ENCODE data around the gene PGPEP1.
"Not testable (repeated sequence)": the region's sequence is repeated elsewhere in the genome, so short reads cannot be mapped to it uniquely, and the experiment has no call there.

The PGPEP1 gene

GRCh38 chr19:18368504-18369222 is 28.3 kb downstream of the PGPEP1 start:
- DNase-seq, result no peak

GRCh38 chr19:18373407-18373891 is 33.1 kb downstream of the PGPEP1 start:
- DNase-seq, result no peak

- DNase-seq, result peak; percentile 77
Measured at GRCh38 chr19:18373892-18374629, 33.7 kb downstream of the PGPEP1 start.

DNA sequence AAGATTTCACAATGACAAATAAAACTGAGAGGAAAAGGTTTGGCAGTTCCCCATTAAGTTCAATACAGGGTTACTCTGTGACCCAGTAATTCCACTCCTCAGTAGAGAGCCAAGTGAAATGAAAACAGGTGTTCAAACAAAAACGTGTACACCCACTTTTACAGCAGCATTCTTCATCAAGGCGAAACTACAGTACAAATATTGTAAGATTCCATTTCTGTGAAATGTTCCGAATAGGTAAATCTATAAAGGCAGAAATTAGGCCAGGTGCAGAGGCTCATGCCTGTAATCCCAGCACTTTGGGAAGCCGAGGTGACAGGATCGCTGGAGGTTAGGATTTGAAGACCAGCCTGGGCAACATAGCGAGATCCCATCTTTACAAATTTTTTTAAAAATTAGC is 36.6 kb downstream of the PGPEP1 start:
- no peak for DNase-seq

GRCh38 chr19:18379803-18380747 is 39.7 kb downstream of the PGPEP1 start:
- no peak for DNase-seq

DNA sequence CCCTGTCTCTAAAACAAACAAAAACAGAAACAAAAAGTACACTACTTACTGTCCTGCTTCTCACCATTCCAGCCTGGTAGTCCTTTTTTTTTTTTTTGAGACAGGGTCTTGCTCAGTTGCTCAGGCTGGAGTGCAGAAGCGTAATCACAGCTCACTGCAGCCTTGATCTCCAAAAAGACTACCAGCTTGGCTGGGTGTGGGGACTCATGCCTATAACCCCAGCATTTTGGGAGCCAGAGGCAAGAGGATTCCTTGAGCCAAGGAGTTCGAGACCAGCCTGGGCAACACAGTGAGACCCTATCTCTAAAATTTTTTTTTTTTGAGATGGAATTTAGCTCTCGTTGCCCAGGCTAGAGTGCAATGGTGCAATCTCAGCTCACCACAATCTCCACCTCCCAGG is 40.4 kb downstream of the PGPEP1 start:
- no peak for DNase-seq

DNA sequence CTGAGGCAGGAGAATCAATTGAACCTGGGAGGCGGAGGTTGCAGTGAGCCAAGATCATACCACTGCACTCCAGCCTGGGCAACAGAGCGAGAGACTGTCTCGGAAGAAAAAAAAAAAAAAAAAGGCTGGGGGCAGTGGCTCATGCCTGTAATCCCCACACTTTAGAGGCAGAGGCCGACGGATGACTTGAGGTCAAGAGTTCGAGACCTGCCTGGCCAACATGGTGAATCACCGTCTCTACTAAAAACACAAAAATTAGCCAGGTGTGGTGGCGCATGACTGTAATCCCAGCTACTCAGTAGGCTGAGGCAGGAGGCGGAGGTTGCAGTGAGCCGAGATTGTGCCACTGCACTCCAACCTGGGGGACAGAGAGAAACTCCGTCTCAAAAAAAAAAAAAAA is 43.2 kb downstream of the PGPEP1 start:
- DNase-seq, result not testable (repeated sequence)

DNA sequence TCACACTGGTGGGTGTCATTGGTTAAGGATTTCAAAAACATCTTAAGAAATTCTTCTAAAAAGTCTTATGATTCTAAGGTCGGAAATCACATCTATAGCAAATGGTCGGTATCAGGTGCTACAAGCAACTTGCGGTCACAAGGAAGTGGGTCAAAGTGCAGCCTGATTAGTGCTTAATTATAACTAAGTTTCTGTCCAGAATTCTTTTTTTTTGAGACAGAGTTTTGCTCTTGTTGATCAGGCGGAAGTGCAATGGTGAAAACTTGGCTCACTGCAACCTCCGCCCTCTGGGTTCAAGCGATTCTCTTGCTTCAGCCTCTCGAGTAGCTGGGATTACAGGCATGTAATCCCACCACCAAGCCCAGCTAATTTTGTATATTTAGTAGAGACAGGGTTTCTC is 44.4 kb downstream of the PGPEP1 start:
- no peak for DNase-seq

- DNase-seq, result no peak
Measured at GRCh38 chr19:18385359-18385674, 44.9 kb downstream of the PGPEP1 start.

DNA sequence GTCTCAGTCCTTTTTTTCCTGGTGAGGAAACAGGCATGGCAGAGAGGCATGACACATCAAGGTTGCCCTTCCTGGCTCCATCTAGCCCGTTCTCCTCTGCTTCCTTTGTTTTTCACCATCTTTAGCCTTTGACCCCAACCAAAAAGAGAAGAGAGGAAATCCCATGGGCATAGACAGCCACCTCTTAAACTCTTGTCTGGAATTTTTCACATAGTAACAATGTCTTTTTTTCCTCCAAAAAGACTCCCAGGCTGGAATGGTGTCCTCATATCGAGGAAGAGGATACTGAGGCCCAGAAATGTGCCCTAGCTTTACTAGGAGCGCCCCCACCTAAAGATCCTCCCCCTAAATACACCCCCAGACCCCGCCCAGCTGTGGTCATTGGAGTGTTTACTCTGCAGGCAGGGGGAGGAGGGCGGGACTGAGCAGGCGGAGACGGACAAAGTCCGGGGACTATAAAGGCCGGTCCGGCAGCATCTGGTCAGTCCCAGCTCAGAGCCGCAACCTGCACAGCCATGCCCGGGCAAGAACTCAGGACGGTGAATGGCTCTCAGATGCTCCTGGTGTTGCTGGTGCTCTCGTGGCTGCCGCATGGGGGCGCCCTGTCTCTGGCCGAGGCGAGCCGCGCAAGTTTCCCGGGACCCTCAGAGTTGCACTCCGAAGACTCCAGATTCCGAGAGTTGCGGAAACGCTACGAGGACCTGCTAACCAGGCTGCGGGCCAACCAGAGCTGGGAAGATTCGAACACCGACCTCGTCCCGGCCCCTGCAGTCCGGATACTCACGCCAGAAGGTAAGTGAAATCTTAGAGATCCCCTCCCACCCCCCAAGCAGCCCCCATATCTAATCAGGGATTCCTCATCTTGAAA is 45.5 kb downstream of the PGPEP1 start, which contains the start of gene GDF15:
Gene GDF15, plus strand, starts transcription at position 484 of the 868 bp plus-strand sequence. Its CDS starts 32 bp downstream, at position 516.
- no peak for DNase-seq

DNA sequence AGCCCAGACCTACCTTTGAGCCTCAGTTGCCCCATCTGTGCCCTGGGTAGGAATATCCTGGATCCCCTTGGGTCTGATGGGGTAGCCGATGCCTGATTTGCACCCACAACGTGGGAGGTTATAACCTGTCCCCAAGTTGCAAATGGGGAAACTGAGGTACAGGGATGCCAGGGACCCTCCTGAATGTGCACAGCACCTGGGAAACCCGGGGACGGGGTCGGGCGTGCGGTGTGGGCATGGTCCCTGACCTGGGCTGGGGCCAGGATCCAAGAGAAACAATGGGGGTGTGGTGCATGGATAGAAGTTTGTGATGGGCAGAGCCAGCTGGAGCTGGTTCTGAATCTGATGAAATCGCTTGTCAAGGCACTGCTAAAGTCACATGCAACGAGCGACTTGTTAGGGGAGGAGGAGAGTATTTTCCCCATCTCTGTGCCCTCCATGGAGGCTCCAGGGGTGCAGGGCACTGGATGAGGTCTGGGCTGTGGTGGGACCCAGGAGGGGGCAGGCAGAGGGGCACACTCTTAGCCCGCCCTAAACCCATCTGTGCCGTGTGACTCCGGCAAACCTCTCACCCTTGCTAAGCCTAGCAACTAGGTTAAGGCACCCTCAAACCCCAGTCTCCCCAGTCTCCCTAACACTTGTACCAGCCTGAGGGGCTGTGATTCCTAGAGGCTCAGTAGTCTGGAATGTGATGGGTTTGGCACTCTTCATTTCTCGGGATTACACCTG is 46.3 kb downstream of the PGPEP1 start:
- DNase-seq, result no peak

- no peak for DNase-seq
Measured at GRCh38 chr19:18388100-18388959, 47.9 kb downstream of the PGPEP1 start.

GRCh38 chr19:18388960-18389725 is 48.7 kb downstream of the PGPEP1 start:
- DNase-seq, result no peak

- DNase-seq, result no peak
Measured at GRCh38 chr19:18389726-18390064, 49.3 kb downstream of the PGPEP1 start.

DNA sequence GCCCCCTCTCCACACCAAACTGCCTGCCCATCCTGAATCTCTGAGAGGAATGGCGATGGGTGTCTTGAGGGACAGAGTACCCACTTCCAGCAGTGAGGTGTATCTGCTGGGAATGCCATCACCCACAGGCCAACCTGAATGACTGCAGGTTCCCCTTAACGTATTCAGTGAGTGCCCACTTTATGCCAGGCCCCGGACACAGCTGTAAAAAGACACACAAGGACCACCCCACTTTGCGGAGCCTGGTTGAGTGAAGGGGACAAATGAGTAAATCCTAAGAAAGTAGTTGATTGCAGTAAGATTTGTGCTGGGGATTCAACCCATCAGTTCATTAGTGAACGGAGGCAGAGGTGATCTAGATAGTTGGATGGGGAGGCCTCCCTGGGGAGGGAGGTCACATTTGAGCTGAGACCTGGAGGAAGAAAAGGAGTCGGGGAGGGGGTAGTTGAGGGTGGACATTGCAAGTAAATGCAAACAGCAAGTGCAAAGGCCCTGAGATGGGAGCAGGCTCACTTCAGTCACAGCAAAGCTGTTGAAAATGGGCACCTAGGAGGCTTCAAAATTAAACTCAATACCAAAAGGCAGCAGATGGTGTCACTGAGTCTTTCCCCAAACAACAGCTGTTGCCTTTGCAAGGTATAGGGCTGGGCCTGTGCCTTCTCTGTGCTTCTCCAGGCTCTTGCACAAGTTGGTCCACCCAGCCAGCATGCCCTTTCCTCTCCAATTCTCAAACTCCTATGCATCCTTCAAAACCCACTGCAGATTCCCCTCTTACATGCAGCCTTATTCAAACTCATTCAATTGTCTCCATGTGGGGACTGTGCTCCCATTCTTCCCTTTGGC is 49.9 kb downstream of the PGPEP1 start:
- no peak for DNase-seq

- DNase-seq, result no peak
Measured at GRCh38 chr19:18391509-18392075, 51.2 kb downstream of the PGPEP1 start.

- no peak for DNase-seq
Measured at GRCh38 chr19:18392417-18392816, 52.0 kb downstream of the PGPEP1 start.

- no peak for DNase-seq
Measured at GRCh38 chr19:18392926-18393325, 52.5 kb downstream of the PGPEP1 start.

All from amniotic stem cell (primary cell).